NCI-H345 treated with DMSO at 0.1 percent for 48 hours (cell line): ENCODE results near the gene TMEM255A.

Source experiments
- DNase-seq: peaks from one replicate; lab custom pipeline; 2025; ENCODE audit not compliant: unreplicated experiment; lab: John Stamatoyannopoulos, UW

TMEM255A gene

GRCh38 chrX:120213438-120214265 lies 97.6 kb downstream of the TMEM255A start:
- DNase-seq: peak; percentile 4
